Fibroblast of the aortic adventitia (primary cell): ENCODE results near the gene ELMOD3. TPM values are rescaled to one million over a fixed set of nuclear protein-coding genes. Genes with fewer than 3 reads are reported as not detected.

Experiments used
- DNase-seq: peaks from one replicate; pipeline ENCODE4 v3.0.0-alpha.2; 2010; ENCODE audit warnings: low read depth
- H3K4me3 ChIP-seq: 2 replicates; pipeline ENCODE4 v1.5.1; 2011; ENCODE audit warnings: low read depth, mild to moderate bottlenecking, control low read depth, low read length, moderate library complexity
- CTCF ChIP-seq: IDR thresholded peaks from 2 replicates; pipeline ENCODE4 v1.5.1; 2011; ENCODE audit warnings: mild to moderate bottlenecking, low read length, control low read depth, inconsistent platforms; ENCODE audit not compliant: insufficient read depth
- total RNA-seq: library from RNA; depleted of rRNA; stranded (reverse); fragments of >200 nt; gene quantifications from 2 replicates; pipeline ENCODE4 v1.2.3, GENCODE V29; 2012; ENCODE audit warnings: low replicate concordance

ELMOD3 gene
- total RNA-seq, 1 donor, result 19.3 TPM

- no peak for TF ChIP-seq CTCF
- DNase-seq, result no peak
- H3K4me3 ChIP-seq, result no peak overlapping the region
Measured at GRCh38 chr2:85414761-85415553, 60.4 kb downstream of the ELMOD3 start.

DNA sequence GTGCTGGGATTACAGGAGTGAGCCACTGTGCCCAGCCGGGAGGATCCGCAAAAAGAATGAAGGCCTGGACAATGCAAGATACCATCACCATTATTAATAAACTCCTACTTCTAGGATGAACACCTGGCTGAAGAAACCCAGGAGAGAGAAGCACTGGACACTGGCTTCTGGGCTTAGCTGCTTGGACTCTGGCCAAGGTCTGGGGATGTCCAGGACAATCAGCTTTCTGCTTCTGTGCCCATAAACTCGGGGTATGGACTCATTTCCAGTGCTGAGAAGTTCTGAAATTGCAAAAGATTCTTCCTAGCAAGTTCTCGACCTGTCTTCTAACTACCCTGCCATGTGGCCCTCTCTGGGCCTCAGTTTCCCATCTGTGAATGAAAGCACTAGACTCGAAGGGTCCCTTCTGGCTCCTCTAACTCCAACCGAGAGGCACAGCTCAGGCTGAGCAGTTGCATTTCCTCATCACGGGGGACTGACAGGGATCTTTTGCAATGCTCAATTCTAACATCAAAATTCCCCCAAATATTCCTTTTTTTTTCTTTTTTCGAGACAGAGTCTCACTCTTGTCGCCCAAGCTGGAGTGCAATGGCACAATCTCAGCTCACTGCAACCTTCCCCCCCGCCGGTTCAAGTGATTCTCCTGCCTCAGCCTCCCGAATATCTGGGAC is 61.5 kb downstream of the ELMOD3 start:
- TF ChIP-seq CTCF, result no peak
- no peak overlapping the region for H3K4me3 ChIP-seq
- DNase-seq, result no peak

GRCh38 chr2:85418132-85419008 is 63.8 kb downstream of the ELMOD3 start, which contains the start of gene SH2D6:
Gene SH2D6, plus strand, starts transcription at chr2:85418714. Its CDS starts 10,752 bp downstream, at chr2:85429466.
- TF ChIP-seq CTCF, result no peak
- H3K4me3 ChIP-seq, result peak within 1 kb of the TSS; percentile 77
- peak; percentile 80 for DNase-seq

- no peak for TF ChIP-seq CTCF
- no peak for DNase-seq
- peak overlapping the region; percentile 77 for H3K4me3 ChIP-seq
Measured at GRCh38 chr2:85419009-85419675, 64.6 kb downstream of the ELMOD3 start.

- H3K4me3 ChIP-seq, result peak overlapping the region; percentile 13
- DNase-seq, result peak; percentile 73
- peak; percentile 99 for TF ChIP-seq CTCF
Measured at GRCh38 chr2:85420536-85421259, 66.1 kb downstream of the ELMOD3 start.
